Measurements from ENCODE around the gene HSPB3. TPM values are rescaled to one million over a fixed set of nuclear protein-coding genes. Genes with fewer than 3 reads are reported as not detected.

The HSPB3 gene
- polyA plus RNA-seq, 6 donors from 2014 or later, result not detected

- H3K27me3 Mint-ChIP-seq, result no peaks in the 10 kb centered on the region
- ATAC-seq (ENCODE audit: low read depth in 2 of 2) (peak; percentile 54 to 89), DNase-seq (peak; percentile 15)
- H3K27ac Mint-ChIP-seq, result peak overlapping the region in 4 of 6 donors; percentile 35 to 65 (median 52)
- peaks cover 0 to 1% (median 0%) of the 10 kb centered on the region in 7 donors for H3K9me3 Mint-ChIP-seq
- H3K4me3 Mint-ChIP-seq, result peak overlapping the region in 4 of 8 donors; percentile 5 to 78 (median 36)
- peaks cover 20 to 26% (median 26%) of the 10 kb centered on the region in 3 donors for H3K4me1 Mint-ChIP-seq
- H3K36me3 Mint-ChIP-seq, result no peaks in the 10 kb centered on the region
Measured at GRCh38 chr5:54440456-54440893, 15.0 kb upstream of the HSPB3 start.

GRCh38 chr5:54442271-54442670 is 13.2 kb upstream of the HSPB3 start:
- no peak for DNase-seq
- ATAC-seq (ENCODE audit: low read depth in 2 of 2), result no peak
- H3K4me3 Mint-ChIP-seq, result no peak overlapping the region
- H3K36me3 Mint-ChIP-seq, result no peaks in the 10 kb centered on the region
- peaks cover 20 to 26% (median 26%) of the 10 kb centered on the region in 3 donors for H3K4me1 Mint-ChIP-seq
- peak overlapping the region in 3 of 6 donors; percentile 0 to 44 (median 32) for H3K27ac Mint-ChIP-seq
- H3K9me3 Mint-ChIP-seq, result peaks cover 0 to 1% (median 0%) of the 10 kb centered on the region in 7 donors
- peaks cover 0 to 2% (median 0%) of the 10 kb centered on the region in 3 donors for H3K27me3 Mint-ChIP-seq

- no peak overlapping the region for H3K4me3 Mint-ChIP-seq
- peaks cover 20 to 25% (median 25%) of the 10 kb centered on the region in 3 donors for H3K4me1 Mint-ChIP-seq
- H3K27ac Mint-ChIP-seq, result no peak overlapping the region
- peaks cover 0 to 9% (median 0%) of the 10 kb centered on the region in 3 donors for H3K27me3 Mint-ChIP-seq
- H3K9me3 Mint-ChIP-seq, result no peaks in the 10 kb centered on the region
- no peak for DNase-seq
- H3K36me3 Mint-ChIP-seq, result no peaks in the 10 kb centered on the region
- ATAC-seq (ENCODE audit: low read depth in 2 of 2), result peak in 1 of 2 donors; percentile 37
Measured at GRCh38 chr5:54443270-54443669, 12.2 kb upstream of the HSPB3 start.

- ATAC-seq (ENCODE audit: low read depth in 2 of 2), result no peak
- Mint-ChIP-seq H3K9me3 (no peaks in the 10 kb centered on the region), H3K36me3 (no peaks in the 10 kb centered on the region), H3K4me3 (no peak overlapping the region), H3K27me3 (peaks cover 0 to 9% (median 0%) of the 10 kb centered on the region in 3 donors), H3K27ac (no peak overlapping the region), H3K4me1 (peaks cover 4 to 7% (median 7%) of the 10 kb centered on the region in 3 donors)
- no peak for DNase-seq
Measured at GRCh38 chr5:54445691-54446378, 9.7 kb upstream of the HSPB3 start.

GRCh38 chr5:54446379-54446732 is 9.1 kb upstream of the HSPB3 start:
- Mint-ChIP-seq H3K4me1 (peaks cover 1 to 3% (median 2%) of the 10 kb centered on the region in 3 donors), H3K27ac (no peak overlapping the region), H3K9me3 (no peaks in the 10 kb centered on the region), H3K4me3 (no peak overlapping the region), H3K36me3 (no peaks in the 10 kb centered on the region), H3K27me3 (peaks cover 0 to 9% (median 0%) of the 10 kb centered on the region in 3 donors)
- ATAC-seq (ENCODE audit: low read depth in 2 of 2) (no peak), DNase-seq (no peak)

- no peaks in the 10 kb centered on the region for H3K36me3 Mint-ChIP-seq
- ATAC-seq (ENCODE audit: low read depth in 2 of 2) (no peak), DNase-seq (no peak)
- H3K27me3 Mint-ChIP-seq, result peaks cover 0 to 16% (median 4%) of the 10 kb centered on the region in 3 donors
- H3K4me1 Mint-ChIP-seq, result no peaks in the 10 kb centered on the region
- H3K27ac Mint-ChIP-seq, result no peak overlapping the region
- no peaks in the 10 kb centered on the region for H3K9me3 Mint-ChIP-seq
- no peak overlapping the region for H3K4me3 Mint-ChIP-seq
Measured at GRCh38 chr5:54449923-54450322, 5.6 kb upstream of the HSPB3 start.

GRCh38 chr5:54450542-54450941 is 5.0 kb upstream of the HSPB3 start:
- ATAC-seq (ENCODE audit: low read depth in 2 of 2), result no peak
- H3K4me3 Mint-ChIP-seq, result no peak overlapping the region
- no peak for DNase-seq
- H3K27ac Mint-ChIP-seq, result no peak overlapping the region
- H3K9me3 Mint-ChIP-seq, result no peaks in the 10 kb centered on the region
- H3K36me3 Mint-ChIP-seq, result no peaks in the 10 kb centered on the region
- no peaks in the 10 kb centered on the region for H3K4me1 Mint-ChIP-seq
- peaks cover 4 to 22% (median 5%) of the 10 kb centered on the region in 3 donors for H3K27me3 Mint-ChIP-seq

- peaks cover 7 to 18% (median 9%) of the 10 kb centered on the region in 3 donors for H3K27me3 Mint-ChIP-seq
- DNase-seq (no peak), ATAC-seq (ENCODE audit: low read depth in 2 of 2) (no peak)
- H3K9me3 Mint-ChIP-seq, result no peaks in the 10 kb centered on the region
- H3K4me1 Mint-ChIP-seq, result no peaks in the 10 kb centered on the region
- no peak overlapping the region for H3K27ac Mint-ChIP-seq
- H3K4me3 Mint-ChIP-seq, result no peak overlapping the region
- no peaks in the 10 kb centered on the region for H3K36me3 Mint-ChIP-seq
Measured at GRCh38 chr5:54453046-54453445, 2.5 kb upstream of the HSPB3 start.

- Mint-ChIP-seq H3K4me3 (no peak overlapping the region), H3K27ac (no peak overlapping the region), H3K27me3 (peaks cover 14 to 24% (median 20%) of the 10 kb centered on the region in 3 donors), H3K9me3 (peaks cover 0 to 4% (median 0%) of the 10 kb centered on the region in 7 donors), H3K36me3 (no peaks in the 10 kb centered on the region), H3K4me1 (no peaks in the 10 kb centered on the region)
- ATAC-seq (ENCODE audit: low read depth in 2 of 2), result no peak
- DNase-seq, result no peak
Measured at GRCh38 chr5:54454602-54455001, 897 bp upstream of the HSPB3 start.

GRCh38 chr5:54457094-54457862 is 1.8 kb downstream of the HSPB3 start:
- no peak overlapping the region for H3K4me3 Mint-ChIP-seq
- no peaks in the 10 kb centered on the region for H3K4me1 Mint-ChIP-seq
- no peak for DNase-seq
- H3K36me3 Mint-ChIP-seq, result peaks cover 7 to 17% of the 10 kb centered on the region in 2 donors
- no peak for ATAC-seq (ENCODE audit: low read depth in 2 of 2)
- H3K27me3 Mint-ChIP-seq, result peaks cover 22 to 43% (median 28%) of the 10 kb centered on the region in 3 donors
- H3K27ac Mint-ChIP-seq, result no peak overlapping the region
- peaks cover 4 to 30% (median 25%) of the 10 kb centered on the region in 7 donors for H3K9me3 Mint-ChIP-seq

GRCh38 chr5:54458221-54458620 is 2.7 kb downstream of the HSPB3 start:
- H3K36me3 Mint-ChIP-seq, result peaks cover 7 to 17% of the 10 kb centered on the region in 2 donors
- peaks cover 4 to 32% (median 27%) of the 10 kb centered on the region in 7 donors for H3K9me3 Mint-ChIP-seq
- H3K4me3 Mint-ChIP-seq, result no peak overlapping the region
- DNase-seq (no peak), ATAC-seq (ENCODE audit: low read depth in 2 of 2) (no peak)
- no peaks in the 10 kb centered on the region for H3K4me1 Mint-ChIP-seq
- H3K27ac Mint-ChIP-seq, result peak overlapping the region in 1 of 6 donors; percentile 30
- H3K27me3 Mint-ChIP-seq, result peaks cover 18 to 45% (median 28%) of the 10 kb centered on the region in 3 donors

- Mint-ChIP-seq H3K9me3 (peaks cover 4 to 32% (median 27%) of the 10 kb centered on the region in 7 donors), H3K4me3 (peak overlapping the region in 2 of 8 donors; percentile 1 to 38)
Measured at GRCh38 chr5:54460181-54460919, 4.9 kb downstream of the HSPB3 start.

GRCh38 chr5:54462281-54462680 is 6.8 kb downstream of the HSPB3 start:
- peaks cover 4 to 36% (median 27%) of the 10 kb centered on the region in 7 donors for H3K9me3 Mint-ChIP-seq
- ATAC-seq (ENCODE audit: low read depth in 2 of 2) (no peak), DNase-seq (no peak)
- peaks cover 12 to 17% of the 10 kb centered on the region in 2 donors for H3K36me3 Mint-ChIP-seq
- H3K4me1 Mint-ChIP-seq, result no peaks in the 10 kb centered on the region
- no peak overlapping the region for H3K4me3 Mint-ChIP-seq
- no peak overlapping the region for H3K27ac Mint-ChIP-seq
- H3K27me3 Mint-ChIP-seq, result peaks cover 20 to 46% (median 33%) of the 10 kb centered on the region in 3 donors

More at GRCh38 chr5:54460181-54460919, 4.9 kb downstream of the HSPB3 start:
- DNase-seq (no peak), ATAC-seq (ENCODE audit: low read depth in 2 of 2) (no peak)
- no peak overlapping the region for H3K27ac Mint-ChIP-seq
- peaks cover 7 to 17% of the 10 kb centered on the region in 2 donors for H3K36me3 Mint-ChIP-seq
- no peaks in the 10 kb centered on the region for H3K4me1 Mint-ChIP-seq
- H3K27me3 Mint-ChIP-seq, result peaks cover 18 to 44% (median 31%) of the 10 kb centered on the region in 3 donors

Measured in naive B cell (primary cell).